Glomerular visceral epithelial cell (primary cell): ENCODE data around the gene TRPM3.

ENCODE experiments used
- DNase-seq: peaks from one replicate; pipeline ENCODE4 v3.0.0-alpha.2; 2016; ENCODE audit errors: extremely low spot score

TRPM3 gene

GRCh38 chr9:71121275-71122021, at the start of gene TRPM3:
Gene TRPM3 (minus strand): TSS chr9:71121621. CDS start chr9:71121354, 267 bp downstream.
- no peak for DNase-seq

GRCh38 chr9:71168418-71168817, 47.0 kb upstream of the TRPM3 start:
- DNase-seq, result no peak

GRCh38 chr9:71162126-71162525, 40.7 kb upstream of the TRPM3 start:
- DNase-seq, result no peak

- no peak for DNase-seq
Measured at GRCh38 chr9:71157731-71158130, 36.3 kb upstream of the TRPM3 start.

GRCh38 chr9:71147368-71147767, 25.9 kb upstream of the TRPM3 start:
- DNase-seq, result no peak

GRCh38 chr9:71146511-71146910, 25.1 kb upstream of the TRPM3 start:
- DNase-seq, result no peak

- no peak for DNase-seq
Measured at GRCh38 chr9:71145179-71145578, 23.8 kb upstream of the TRPM3 start.

- DNase-seq, result no peak
Measured at GRCh38 chr9:71144495-71144894, 23.1 kb upstream of the TRPM3 start.

- DNase-seq, result no peak
Measured at GRCh38 chr9:71136696-71137095, 15.3 kb upstream of the TRPM3 start.

GRCh38 chr9:71131145-71131544, 9.7 kb upstream of the TRPM3 start:
- no peak for DNase-seq

GRCh38 chr9:71130521-71130920, 9.1 kb upstream of the TRPM3 start:
- DNase-seq, result no peak

- DNase-seq, result no peak
Measured at GRCh38 chr9:71128796-71129195, 7.4 kb upstream of the TRPM3 start.

GRCh38 chr9:71127301-71127700, 5.9 kb upstream of the TRPM3 start:
- no peak for DNase-seq

GRCh38 chr9:71122421-71122820, 1.0 kb upstream of the TRPM3 start:
- DNase-seq, result no peak

- no peak for DNase-seq
Measured at GRCh38 chr9:71122022-71122275, 528 bp upstream of the TRPM3 start.

- no peak for DNase-seq
Measured at GRCh38 chr9:71120501-71121247, 747 bp downstream of the TRPM3 start.

- DNase-seq, result no peak
Measured at GRCh38 chr9:71119746-71120145, 1.7 kb downstream of the TRPM3 start.

GRCh38 chr9:71118324-71118723, 3.1 kb downstream of the TRPM3 start:
- no peak for DNase-seq

- no peak for DNase-seq
Measured at GRCh38 chr9:71115448-71115975, 5.9 kb downstream of the TRPM3 start.

GRCh38 chr9:71112866-71113265, 8.6 kb downstream of the TRPM3 start:
- DNase-seq, result no peak

GRCh38 chr9:71108937-71109336, 12.5 kb downstream of the TRPM3 start:
- no peak for DNase-seq

GRCh38 chr9:71106992-71107391, 14.4 kb downstream of the TRPM3 start:
- DNase-seq, result no peak

- no peak for DNase-seq
Measured at GRCh38 chr9:71105192-71105591, 16.2 kb downstream of the TRPM3 start.
